GM19193 (cell line): Measurements from ENCODE around the gene KIRREL1.

Source experiments
- POLR2A ChIP-seq: IDR thresholded peaks from 4 replicates; pipeline ENCODE4 v1.6.1; 2011; ENCODE audit not compliant: insufficient read depth, insufficient read length; ENCODE audit errors: extremely low read depth

The KIRREL1 gene

GRCh38 chr1:158147401-158147800 is 154.0 kb downstream of the KIRREL1 start:
- no peak for TF ChIP-seq POLR2A

GRCh38 chr1:158147869-158148268 is 154.4 kb downstream of the KIRREL1 start:
- TF ChIP-seq POLR2A: no peak

- TF ChIP-seq POLR2A: no peak
Observed at GRCh38 chr1:158148468-158148867, 155.0 kb downstream of the KIRREL1 start.

- no peak for TF ChIP-seq POLR2A
Observed at GRCh38 chr1:158149175-158149574, 155.7 kb downstream of the KIRREL1 start.
